ENCODE results near the gene PYROXD2.
"Not testable (repeated sequence)": the region's sequence is repeated elsewhere in the genome, so short reads cannot be mapped to it uniquely, and the experiment has no call there.

- TF ChIP-seq CTCF, POLR2A (IDR thresholded peaks at IDR 0.05): not testable (repeated sequence)
These were observed 73.3 kb downstream of the PYROXD2 start for GRCh38 chr10:98341701-98342100.
